Measurements from ENCODE around the gene PTPRG.

PTPRG gene

GRCh38 chr3:61912158-61912557 lies 350.8 kb downstream of the PTPRG start:
- no peak for DNase-seq

- DNase-seq = no peak
Observed at GRCh38 chr3:61913701-61914100, 352.3 kb downstream of the PTPRG start.

DNA sequence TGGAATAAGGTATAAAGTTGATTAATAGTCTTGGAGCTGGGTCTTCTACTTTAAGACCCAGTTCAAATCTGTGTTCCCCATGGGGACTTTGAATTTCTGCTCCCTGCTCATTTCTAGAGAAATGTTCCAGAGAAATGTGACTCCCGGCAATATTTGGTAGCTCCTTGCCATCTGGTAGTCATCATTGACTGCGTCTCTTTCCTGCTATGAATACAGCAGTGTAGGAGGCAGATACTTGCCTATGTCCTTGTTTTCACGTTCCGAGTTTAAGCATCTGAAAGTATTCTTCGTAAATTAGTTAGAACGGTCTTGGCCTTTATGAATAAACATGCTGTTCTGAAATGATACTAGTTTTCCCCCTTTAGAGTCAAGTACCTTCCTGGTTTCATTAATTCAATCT lies 352.9 kb downstream of the PTPRG start:
- no peak for DNase-seq

DNA sequence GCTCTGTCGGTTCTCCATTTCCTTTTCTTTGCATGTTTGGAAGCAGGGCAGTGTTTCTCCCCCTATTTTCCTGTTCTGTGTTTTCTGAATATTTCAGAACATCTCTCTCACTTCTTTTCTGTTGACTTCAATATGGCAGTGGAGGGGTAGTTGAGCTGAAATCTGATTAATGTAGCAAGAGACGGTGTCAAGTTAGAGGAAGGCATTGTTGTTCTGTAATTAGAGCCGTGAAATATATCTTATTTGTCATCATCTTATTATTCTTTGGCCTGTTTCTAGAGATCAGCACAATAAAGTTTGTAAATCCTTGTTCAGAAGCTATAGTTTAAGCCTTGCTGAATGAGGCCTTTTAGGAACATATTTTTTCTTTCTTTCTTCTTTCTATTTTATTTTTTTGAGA lies 353.9 kb downstream of the PTPRG start:
- no peak for DNase-seq

DNA sequence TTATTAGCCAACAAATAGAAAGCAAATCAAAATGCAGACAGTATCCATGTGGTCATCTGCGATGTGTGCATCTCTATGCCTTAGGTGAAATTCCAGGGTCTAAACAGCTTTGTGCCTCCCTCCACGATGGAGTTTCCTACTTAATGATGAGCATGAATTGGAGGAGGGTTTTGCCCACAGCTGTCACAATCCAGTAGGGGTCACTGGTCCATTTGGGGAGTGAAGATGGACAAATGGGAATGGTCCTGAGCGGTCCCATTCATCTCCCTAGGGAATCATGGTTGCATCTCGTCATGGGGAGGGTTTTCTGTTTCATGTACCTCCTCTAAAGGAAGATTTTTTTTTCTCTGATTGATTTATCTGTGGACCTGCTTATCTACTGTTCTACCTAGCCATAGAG lies 358.0 kb downstream of the PTPRG start:
- no peak for DNase-seq

DNA sequence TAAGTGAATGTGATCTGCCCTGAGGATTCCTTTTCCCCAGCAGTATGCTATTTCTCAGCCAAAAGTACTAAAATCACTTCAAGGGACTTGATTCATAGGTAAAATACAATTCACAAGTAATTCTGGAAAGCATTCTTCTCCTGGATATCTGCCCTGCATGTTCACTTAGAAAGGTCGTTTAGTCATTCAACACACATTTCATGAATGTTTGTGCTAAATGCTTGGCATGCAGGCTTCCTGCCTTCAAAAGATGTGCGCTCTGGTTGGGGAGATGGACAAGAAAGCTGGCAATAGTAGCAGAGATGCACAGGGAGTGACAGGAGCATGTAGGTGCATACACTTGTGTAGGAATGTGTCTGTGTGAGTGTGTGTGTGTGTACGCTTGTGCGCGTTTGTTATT lies 360.7 kb downstream of the PTPRG start:
- DNase-seq = no peak

DNA sequence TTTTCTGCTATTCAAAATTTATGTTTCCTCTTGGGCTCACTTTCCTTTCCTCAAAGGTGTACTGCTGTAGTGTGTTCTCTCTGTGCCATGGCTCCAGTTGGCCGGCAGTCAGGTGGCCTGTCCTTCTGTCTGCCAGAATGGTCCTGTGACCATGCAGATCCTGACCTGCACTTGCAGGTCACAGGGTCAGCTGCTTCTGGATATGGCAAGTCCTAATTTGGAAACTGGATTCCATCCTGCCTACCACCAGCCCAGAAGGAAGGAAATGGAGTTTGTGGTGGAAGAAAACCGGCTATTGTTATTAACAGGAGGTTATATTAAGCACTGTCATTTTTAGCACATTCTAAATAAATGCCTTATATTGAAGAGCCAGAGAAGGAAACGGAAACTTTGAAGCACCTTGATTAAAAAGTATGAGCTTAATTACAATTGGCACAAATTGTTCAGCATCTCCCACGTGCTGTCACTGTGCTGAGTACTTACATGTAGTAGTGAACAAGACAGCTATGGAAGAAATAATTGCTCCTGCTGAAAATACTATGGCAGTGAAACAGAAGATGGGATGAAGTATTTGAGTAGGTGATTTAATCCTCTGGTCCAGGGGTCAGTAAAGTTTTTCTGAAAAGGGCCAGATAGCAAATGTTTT lies 362.8 kb downstream of the PTPRG start:
- no peak for DNase-seq

- no peak for DNase-seq
Observed at GRCh38 chr3:61924991-61925390, 363.6 kb downstream of the PTPRG start.

DNA sequence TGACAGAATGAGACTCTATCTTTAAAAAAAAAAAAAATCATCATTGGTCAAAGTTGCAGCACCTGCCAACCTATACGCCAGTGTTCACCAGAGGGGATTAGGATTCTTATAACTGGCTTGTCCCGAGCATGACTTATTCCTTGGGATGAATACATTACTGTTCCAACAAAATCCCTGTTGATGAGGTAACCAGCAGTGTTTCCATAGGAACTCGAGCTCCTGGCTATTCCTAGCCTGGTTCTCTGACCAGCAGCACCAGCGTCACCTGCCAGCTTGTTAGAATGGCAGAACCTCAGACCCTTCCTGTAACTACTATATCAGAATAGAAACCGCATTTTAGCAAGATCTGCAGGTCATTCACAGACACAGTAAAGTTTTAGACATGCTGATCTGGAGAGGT lies 364.4 kb downstream of the PTPRG start:
- no peak for DNase-seq

- no peak for DNase-seq
Observed at GRCh38 chr3:61926923-61927322, 365.6 kb downstream of the PTPRG start.

- DNase-seq = no peak
Observed at GRCh38 chr3:61927332-61927731, 366.0 kb downstream of the PTPRG start.

- no peak for DNase-seq
Observed at GRCh38 chr3:61928039-61928438, 366.7 kb downstream of the PTPRG start.

DNA sequence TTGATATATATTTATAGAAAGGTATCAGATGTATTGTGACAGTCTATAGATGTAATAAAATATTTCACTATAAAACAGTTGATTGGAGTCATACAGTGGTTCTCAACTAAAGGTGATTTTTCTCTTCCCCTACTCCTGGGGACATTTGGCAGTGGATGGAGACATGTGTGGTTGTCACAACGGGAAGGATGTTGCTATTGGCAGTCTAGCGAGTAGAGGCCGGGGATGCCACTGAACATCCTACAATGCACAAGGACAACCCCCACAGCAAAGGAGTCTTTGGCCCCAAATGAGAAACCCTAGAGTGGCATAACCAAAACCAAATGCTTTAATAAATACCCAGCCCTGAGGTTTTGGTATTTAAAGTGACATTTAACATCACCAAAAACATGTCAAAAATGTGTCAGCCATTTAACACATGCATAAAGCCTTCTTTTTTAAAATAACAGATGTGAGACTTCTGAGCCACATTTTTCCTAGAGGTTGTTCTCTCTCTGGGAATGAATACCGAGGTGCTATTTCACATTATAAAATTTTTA lies 367.5 kb downstream of the PTPRG start:
- no peak for DNase-seq

DNA sequence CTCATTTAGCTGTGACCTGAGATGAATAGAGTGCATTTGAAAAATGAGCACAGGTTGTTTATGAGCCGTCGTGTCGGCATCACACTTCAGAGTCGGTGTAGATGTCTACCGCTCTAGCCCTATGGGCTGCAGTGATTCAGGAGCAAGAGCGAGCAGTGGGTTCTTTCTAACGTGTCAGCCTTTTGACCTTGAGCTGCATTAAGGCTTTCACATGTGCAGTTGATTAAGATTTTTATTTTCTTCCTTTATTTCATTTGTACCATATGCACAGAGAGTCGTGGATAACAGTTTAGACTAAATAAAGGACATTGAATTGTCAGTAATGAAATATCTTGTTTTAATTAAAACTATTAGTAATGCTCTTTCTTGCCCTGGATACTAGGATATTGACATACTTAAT lies 368.2 kb downstream of the PTPRG start:
- no peak for DNase-seq

DNA sequence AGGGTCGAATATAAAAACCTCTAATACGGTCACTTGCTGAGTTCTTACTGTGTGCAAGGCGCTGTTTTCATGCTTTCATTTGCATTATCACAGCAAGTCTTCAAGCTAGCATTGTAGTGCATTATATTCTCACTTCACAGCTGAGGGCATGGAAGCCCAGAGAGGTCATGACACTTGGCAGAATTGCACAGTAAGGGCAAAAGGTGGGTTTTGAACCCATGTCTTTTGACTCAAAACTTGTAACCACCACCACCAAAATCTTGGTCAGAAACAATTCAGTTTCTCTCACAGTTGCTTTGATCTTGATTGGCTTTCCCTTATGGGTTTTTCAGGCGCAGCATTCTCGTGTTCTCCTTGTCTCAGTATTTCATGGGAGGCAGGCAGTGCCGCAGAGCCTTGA lies 371.1 kb downstream of the PTPRG start:
- no peak for DNase-seq

GRCh38 chr3:61933798-61934504 lies 372.6 kb downstream of the PTPRG start:
- no peak for DNase-seq

DNA sequence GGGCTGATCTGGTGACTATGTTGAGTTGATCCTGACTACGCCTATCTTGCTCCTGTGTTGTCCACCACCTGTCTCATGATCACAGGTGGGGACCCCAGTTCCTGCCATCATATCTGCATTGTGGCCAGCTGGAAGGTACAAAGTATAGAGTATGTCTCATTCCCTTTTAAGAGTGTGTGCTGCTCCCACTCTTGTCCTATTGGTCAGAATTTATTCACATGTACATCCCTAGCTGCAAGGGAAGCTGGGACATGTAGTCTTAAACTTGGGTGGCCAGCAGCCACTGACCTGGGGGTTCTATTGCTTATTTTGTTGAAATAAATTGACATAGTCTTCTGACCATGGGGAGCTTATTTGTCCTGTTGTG lies 373.1 kb downstream of the PTPRG start:
- DNase-seq = no peak

GRCh38 chr3:61935814-61936213 lies 374.4 kb downstream of the PTPRG start:
- no peak for DNase-seq

DNA sequence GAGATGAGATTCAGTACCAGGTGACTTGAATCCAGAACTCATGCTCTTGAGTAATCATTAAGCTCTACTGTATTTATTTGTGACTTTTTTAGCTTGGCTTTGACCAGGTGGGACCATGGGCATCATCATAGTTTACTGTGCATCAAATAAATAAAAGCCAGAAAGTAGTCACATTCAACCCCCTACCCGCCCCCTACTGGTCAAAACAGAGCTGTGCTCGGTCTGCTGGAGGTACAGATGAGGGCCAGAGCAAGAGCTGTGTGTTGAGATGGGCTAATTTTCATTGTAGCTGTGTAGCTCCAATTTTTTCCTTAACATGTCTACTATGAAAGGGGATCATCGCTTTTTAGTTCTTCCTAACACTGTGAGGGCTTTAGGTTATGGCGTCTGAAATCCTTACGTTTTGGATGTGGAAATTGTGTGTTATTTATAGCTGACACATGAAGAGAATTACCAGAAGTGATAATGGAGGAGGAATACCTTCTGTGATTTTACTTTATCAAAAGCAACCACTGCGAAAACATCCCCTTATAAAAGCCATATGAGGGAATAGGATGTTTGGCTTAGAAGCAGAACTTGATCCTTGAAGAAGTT lies 375.1 kb downstream of the PTPRG start:
- peak; percentile 5 to 22 for DNase-seq

DNA sequence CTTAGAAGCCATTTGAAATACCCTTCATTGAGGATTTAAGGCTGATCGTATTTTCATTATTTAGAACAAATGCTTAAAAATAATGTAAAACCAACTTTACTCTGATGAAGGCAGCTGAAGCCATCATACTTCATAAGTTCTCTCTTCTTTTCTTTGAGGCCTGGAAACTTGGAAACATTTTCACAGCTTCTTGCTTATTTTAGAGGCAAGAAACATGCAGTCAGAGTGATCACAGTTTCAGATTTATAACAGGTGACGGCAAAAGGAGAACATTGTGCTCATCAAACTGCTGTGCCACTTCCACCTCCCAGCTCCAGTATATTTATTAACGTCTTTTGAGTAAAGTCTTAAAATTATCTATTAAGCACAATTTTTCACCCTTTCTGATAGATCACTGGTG lies 376.1 kb downstream of the PTPRG start:
- no peak for DNase-seq

GRCh38 chr3:61938878-61939549 lies 377.6 kb downstream of the PTPRG start:
- no peak for DNase-seq

- DNase-seq = no peak
Observed at GRCh38 chr3:61940236-61940635, 378.9 kb downstream of the PTPRG start.

DNA sequence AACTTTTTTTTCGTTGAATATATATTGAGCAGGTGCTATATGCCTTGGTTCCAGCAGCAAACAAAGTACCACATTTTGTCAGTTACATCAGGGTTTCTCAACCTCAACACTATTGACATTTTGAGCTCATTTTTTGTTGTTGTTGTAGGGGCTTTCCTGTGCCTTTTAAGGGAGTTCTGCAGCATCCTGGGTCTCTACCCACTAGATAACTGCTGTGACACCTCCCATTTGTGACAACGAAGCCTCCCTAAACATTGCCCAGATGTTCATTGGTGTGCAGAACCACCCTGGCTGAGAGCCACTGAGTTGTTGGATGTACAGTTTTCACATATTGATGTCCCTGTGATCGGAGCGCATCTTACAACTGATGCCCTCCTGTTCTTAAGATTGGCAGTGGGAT lies 382.6 kb downstream of the PTPRG start:
- DNase-seq = no peak

DNA sequence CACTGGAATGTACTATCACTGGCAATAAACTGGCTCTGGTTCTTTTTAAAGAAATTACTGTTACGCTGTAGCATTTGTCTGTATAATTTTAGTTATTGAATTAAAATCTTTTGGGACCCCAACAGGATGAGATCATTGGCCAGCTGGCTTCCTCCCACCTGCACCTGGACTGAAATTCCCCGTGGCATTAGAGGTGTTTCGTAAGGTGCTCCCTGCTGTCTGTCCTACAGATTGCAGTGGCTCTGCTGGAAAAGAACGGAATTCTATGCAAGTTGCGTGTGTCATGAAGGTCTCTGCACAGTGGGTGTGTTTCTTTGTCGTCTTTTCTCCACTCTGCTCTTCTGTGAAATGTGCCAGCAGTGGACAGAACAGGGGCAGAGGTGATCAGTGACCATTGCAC lies 383.4 kb downstream of the PTPRG start:
- DNase-seq = no peak

Data from activated CD4-positive, alpha-beta T cell treated with anti-CD3 and anti-CD28 coated beads, Interleukin-2, amount 50 U/mL, for 48 hours (primary cell).